Measurements from ENCODE around the gene BAIAP3. TPM values are rescaled to one million over a fixed set of nuclear protein-coding genes. Genes with fewer than 3 reads are reported as not detected.
"Not testable (repeated sequence)": the region's sequence is repeated elsewhere in the genome, so short reads cannot be mapped to it uniquely, and the experiment has no call there.

BAIAP3 gene
- total RNA-seq, 1 donor from 2014 or later, result 6.9 TPM

- Mint-ChIP-seq H3K36me3 (no peaks in the 10 kb centered on the region), H3K4me1 (ENCODE audit: unreplicated experiment) (peaks cover 11% of the 10 kb centered on the region), H3K9me3 (no peaks in the 10 kb centered on the region), H3K27ac (no peak overlapping the region), H3K4me3 (no peak overlapping the region), H3K27me3 (peaks cover 42% of the 10 kb centered on the region)
- DNase-seq (ENCODE audit: extremely low spot score, unreplicated experiment), result no peak
- no peak for TF ChIP-seq CTCF (conservative IDR thresholded peaks at IDR 0.05)
These were observed 41.9 kb upstream of the BAIAP3 start for GRCh38 chr16:1291576-1291974.

GRCh38 chr16:1292208-1292607 is 41.2 kb upstream of the BAIAP3 start:
- peaks cover 48% of the 10 kb centered on the region for H3K27me3 Mint-ChIP-seq
- not testable (repeated sequence) for H3K36me3 Mint-ChIP-seq; H3K9me3 Mint-ChIP-seq; H3K4me3 Mint-ChIP-seq; H3K27ac Mint-ChIP-seq; DNase-seq (ENCODE audit: extremely low spot score, unreplicated experiment)
- peaks cover 16% of the 10 kb centered on the region for H3K4me1 Mint-ChIP-seq (ENCODE audit: unreplicated experiment)

- not testable (repeated sequence) for H3K36me3 Mint-ChIP-seq; H3K9me3 Mint-ChIP-seq; H3K4me3 Mint-ChIP-seq; DNase-seq (ENCODE audit: extremely low spot score, unreplicated experiment); H3K27ac Mint-ChIP-seq
- Mint-ChIP-seq H3K4me1 (ENCODE audit: unreplicated experiment) (peaks cover 13% of the 10 kb centered on the region), H3K27me3 (peaks cover 45% of the 10 kb centered on the region)
These were observed 40.6 kb upstream of the BAIAP3 start for GRCh38 chr16:1292808-1293207.

- Mint-ChIP-seq H3K27ac (no peak overlapping the region), H3K36me3 (no peaks in the 10 kb centered on the region), H3K27me3 (peaks cover 46% of the 10 kb centered on the region), H3K4me1 (ENCODE audit: unreplicated experiment) (peaks cover 10% of the 10 kb centered on the region), H3K9me3 (no peaks in the 10 kb centered on the region), H3K4me3 (no peak overlapping the region)
- TF ChIP-seq CTCF (conservative IDR thresholded peaks at IDR 0.05), result no peak
- DNase-seq (ENCODE audit: extremely low spot score, unreplicated experiment), result no peak
These were observed 39.4 kb upstream of the BAIAP3 start for GRCh38 chr16:1293921-1294656.

- H3K4me3 Mint-ChIP-seq, result no peak overlapping the region
- no peaks in the 10 kb centered on the region for H3K9me3 Mint-ChIP-seq
- H3K4me1 Mint-ChIP-seq (ENCODE audit: unreplicated experiment), result peaks cover 14% of the 10 kb centered on the region
- no peak for DNase-seq (ENCODE audit: extremely low spot score, unreplicated experiment)
- no peaks in the 10 kb centered on the region for H3K36me3 Mint-ChIP-seq
- TF ChIP-seq CTCF (conservative IDR thresholded peaks at IDR 0.05), result no peak
- H3K27me3 Mint-ChIP-seq, result peaks cover 38% of the 10 kb centered on the region
- peak overlapping the region; percentile 24 for H3K27ac Mint-ChIP-seq
These were observed 38.0 kb upstream of the BAIAP3 start for GRCh38 chr16:1295465-1295864.

GRCh38 chr16:1296688-1297017 is 36.8 kb upstream of the BAIAP3 start:
- DNase-seq (ENCODE audit: extremely low spot score, unreplicated experiment); H3K4me1 Mint-ChIP-seq (ENCODE audit: unreplicated experiment); H3K9me3 Mint-ChIP-seq; H3K4me3 Mint-ChIP-seq; H3K36me3 Mint-ChIP-seq: not testable (repeated sequence)
- Mint-ChIP-seq H3K27me3 (peaks cover 32% of the 10 kb centered on the region), H3K27ac (peak overlapping the region; percentile 76)

- Mint-ChIP-seq H3K36me3 (no peaks in the 10 kb centered on the region), H3K27ac (peak overlapping the region; percentile 76)
These were observed 36.3 kb upstream of the BAIAP3 start for GRCh38 chr16:1297018-1297696.

More at GRCh38 chr16:1297018-1297696, 36.3 kb upstream of the BAIAP3 start:
- Mint-ChIP-seq H3K4me3 (peak overlapping the region; percentile 9), H3K4me1 (ENCODE audit: unreplicated experiment) (peaks cover 10% of the 10 kb centered on the region), H3K27me3 (peaks cover 31% of the 10 kb centered on the region), H3K9me3 (no peaks in the 10 kb centered on the region)
- DNase-seq (ENCODE audit: extremely low spot score, unreplicated experiment), result no peak
- TF ChIP-seq CTCF (conservative IDR thresholded peaks at IDR 0.05), result no peak
